Stimulated activated naive CD4-positive, alpha-beta T cell (primary cell): ENCODE data around the gene LHB.
A peak's percentile ranks its signal among the peaks of the same experiment; 100 is the strongest.

ENCODE experiments used
- DNase-seq, 6 experiments: peaks; one replicate each; lab custom pipeline; 2025; lab: John Stamatoyannopoulos, UW

The LHB gene

DNA sequence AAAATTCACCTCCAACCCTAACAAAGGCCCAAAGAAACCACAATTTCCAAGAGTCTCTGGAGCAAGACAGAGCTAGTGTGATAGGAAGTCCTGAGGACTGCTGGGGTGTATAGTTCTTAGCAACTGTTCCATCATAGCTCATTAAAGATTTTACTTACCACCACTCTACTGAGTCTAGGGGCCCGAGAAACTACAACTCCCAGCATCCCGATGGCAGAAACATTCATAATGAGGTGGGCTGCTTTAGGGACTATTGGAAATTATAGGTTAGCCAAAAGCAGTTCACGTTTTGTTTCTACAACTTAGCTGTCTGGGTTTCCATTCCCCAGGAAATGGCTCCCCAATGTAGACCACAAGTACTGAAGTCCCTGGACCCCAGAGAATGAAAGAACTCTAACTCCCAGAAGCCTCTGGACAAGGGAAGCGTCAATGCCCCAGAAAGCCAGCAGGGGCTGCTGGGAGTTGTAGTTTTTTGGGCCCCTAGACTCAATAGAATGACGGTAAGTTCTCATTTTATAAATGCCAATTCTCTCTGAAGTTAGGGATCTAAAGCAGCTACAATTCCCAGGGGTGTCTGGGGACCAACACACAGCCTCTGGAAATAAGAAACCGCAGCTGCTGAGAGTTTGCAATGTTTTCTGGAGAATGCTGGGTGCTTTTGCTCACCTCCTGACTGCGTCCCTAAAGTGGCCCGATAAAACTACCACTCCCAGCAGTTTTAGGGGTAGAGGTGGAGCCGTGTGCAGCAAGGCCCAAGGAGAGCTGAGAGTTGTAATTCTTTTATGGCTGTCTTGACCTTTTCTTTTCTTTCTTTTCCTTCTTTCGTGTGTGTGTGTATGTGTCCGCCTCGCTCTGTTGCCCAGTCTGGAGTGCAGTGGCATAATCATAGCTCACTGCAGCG, 40.7 kb downstream of the LHB start:
- peak in 3 of 6 experiments; percentile 19 to 52 (median 35) for DNase-seq

GRCh38 chr19:48970923-48971395, 45.9 kb downstream of the LHB start:
- peak; percentile 45 to 82 (median 71) for DNase-seq

- no peak for DNase-seq
Measured at GRCh38 chr19:48970139-48970766, 46.6 kb downstream of the LHB start.

- no peak for DNase-seq
Measured at GRCh38 chr19:48969276-48970138, 47.4 kb downstream of the LHB start.

- DNase-seq: no peak
Measured at GRCh38 chr19:48968813-48969218, 48.1 kb downstream of the LHB start.

- no peak for DNase-seq
Measured at GRCh38 chr19:48968179-48968661, 48.7 kb downstream of the LHB start.

DNA sequence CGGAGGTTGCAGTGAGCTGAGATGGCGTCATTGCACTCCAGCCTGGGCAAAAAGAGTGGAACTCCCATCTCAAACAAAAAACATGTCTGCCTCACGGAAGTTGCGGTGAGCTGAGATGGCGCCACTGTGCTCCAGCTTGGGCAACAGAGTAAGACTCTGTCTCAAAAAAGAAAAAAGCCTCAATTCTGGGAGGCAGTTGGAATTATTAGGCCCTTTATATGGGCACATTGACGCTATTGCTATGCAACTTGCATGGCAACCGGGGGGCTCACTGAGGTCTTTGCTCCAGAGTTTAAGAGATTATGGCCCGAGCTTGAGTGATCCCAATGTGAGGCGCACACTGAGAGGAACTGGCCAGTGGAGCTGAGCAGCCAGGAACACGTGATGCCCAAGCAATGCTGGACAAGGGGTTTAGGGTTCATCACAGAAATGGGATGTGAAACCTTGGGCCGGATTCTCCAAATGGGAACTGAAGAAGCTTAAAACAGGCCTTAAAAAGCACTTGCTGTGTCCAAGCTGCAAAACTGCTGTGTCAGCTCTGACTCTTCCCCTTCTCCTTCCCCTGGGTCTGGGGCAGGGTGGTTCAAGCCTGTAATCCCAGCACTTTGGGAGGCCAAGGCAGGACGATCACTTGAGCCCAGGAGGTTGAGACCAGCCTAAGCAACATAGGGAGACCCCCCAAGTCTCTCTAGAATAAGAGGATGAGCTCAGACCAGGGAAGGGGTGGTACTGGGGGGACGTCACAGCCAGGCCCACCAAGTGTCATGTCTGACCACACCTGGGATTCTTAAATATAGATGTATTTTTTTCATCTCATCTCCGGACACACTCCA, 49.3 kb downstream of the LHB start:
- no peak for DNase-seq

DNA sequence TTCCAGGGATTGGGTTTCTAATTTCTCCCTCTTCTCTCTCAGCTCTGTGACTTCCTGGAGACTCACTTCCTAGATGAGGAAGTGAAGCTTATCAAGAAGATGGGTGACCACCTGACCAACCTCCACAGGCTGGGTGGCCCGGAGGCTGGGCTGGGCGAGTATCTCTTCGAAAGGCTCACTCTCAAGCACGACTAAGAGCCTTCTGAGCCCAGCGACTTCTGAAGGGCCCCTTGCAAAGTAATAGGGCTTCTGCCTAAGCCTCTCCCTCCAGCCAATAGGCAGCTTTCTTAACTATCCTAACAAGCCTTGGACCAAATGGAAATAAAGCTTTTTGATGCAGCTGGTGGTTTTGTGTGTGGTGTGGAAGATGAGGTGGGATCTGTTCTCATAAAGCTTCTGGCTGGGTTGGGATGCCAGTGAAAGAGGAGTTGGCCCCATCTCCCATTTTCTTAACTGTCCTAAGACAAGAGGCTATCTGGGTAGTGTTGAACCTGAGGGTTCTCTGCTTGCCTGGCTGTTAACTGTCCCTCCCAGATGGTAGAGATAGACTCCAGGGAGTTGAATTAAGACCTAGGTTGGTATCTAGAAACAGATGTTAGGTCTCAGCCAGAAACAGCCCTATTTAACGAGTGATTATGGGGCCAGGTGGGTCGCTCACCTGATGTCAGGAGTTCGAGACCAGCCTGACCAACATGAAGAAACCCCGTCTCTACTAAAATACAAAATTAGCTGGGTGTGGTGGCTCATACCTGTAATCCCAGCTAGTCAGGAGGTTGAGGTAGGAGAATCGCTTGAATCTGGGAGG, 50.1 kb downstream of the LHB start:
- no peak for DNase-seq
